HTR-8/SVneo (cell line): ENCODE results near the gene NMT1.
A peak's percentile ranks its signal among the peaks of the same experiment; 100 is the strongest.

Experiments
- DNase-seq: peaks from one replicate; pipeline ENCODE4 v3.0.0; 2011; ENCODE audit warnings: low spot score, mixed read lengths; ENCODE audit not compliant: insufficient read length
- FAIRE-seq: peaks from 2 replicates; lab custom pipeline; 2011; peaks lifted over from hg19 to GRCh38; lab: Jason Lieb, UNC

NMT1 gene

GRCh38 chr17:45101883-45102811, 41.0 kb downstream of the NMT1 start:
- DNase-seq, result no peak
- FAIRE-seq, result peak; percentile 57

GRCh38 chr17:45102856-45103255, 41.7 kb downstream of the NMT1 start:
- DNase-seq, result no peak
- peak; percentile 40 for FAIRE-seq

- no peak for DNase-seq
- peak; percentile 65 for FAIRE-seq
Observed at GRCh38 chr17:45103269-45103795, 42.2 kb downstream of the NMT1 start.

GRCh38 chr17:45104029-45104428, 42.9 kb downstream of the NMT1 start:
- no peak for FAIRE-seq
- no peak for DNase-seq

GRCh38 chr17:45104497-45104896, 43.4 kb downstream of the NMT1 start:
- DNase-seq (no peak), FAIRE-seq (no peak)

- no peak for DNase-seq
- FAIRE-seq, result peak; percentile 57
Observed at GRCh38 chr17:45104907-45105624, 43.9 kb downstream of the NMT1 start.

GRCh38 chr17:45106096-45106495, 45.0 kb downstream of the NMT1 start:
- no peak for FAIRE-seq

GRCh38 chr17:45106582-45106981, 45.5 kb downstream of the NMT1 start:
- FAIRE-seq (peak; percentile 52), DNase-seq (no peak)

More at GRCh38 chr17:45106096-45106495, 45.0 kb downstream of the NMT1 start:
- no peak for DNase-seq

GRCh38 chr17:45107293-45108010, 46.3 kb downstream of the NMT1 start:
- DNase-seq (no peak), FAIRE-seq (no peak)

GRCh38 chr17:45108051-45108450, 46.9 kb downstream of the NMT1 start:
- no peak for DNase-seq
- FAIRE-seq, result no peak

GRCh38 chr17:45108595-45109521, 47.7 kb downstream of the NMT1 start:
- no peak for DNase-seq
- peak; percentile 28 for FAIRE-seq

- DNase-seq (no peak), FAIRE-seq (no peak)
Observed at GRCh38 chr17:45110676-45111611, 49.8 kb downstream of the NMT1 start.

- DNase-seq (no peak), FAIRE-seq (no peak)
Observed at GRCh38 chr17:45111850-45112249, 50.7 kb downstream of the NMT1 start.

- DNase-seq (no peak), FAIRE-seq (peak; percentile 67)
Observed at GRCh38 chr17:45112559-45113423, 51.7 kb downstream of the NMT1 start.

GRCh38 chr17:45113424-45113754, 52.3 kb downstream of the NMT1 start:
- FAIRE-seq (no peak), DNase-seq (no peak)

GRCh38 chr17:45114117-45114932, 53.2 kb downstream of the NMT1 start:
- no peak for FAIRE-seq
- DNase-seq, result no peak
